T-cell (primary cell): ENCODE measurements around the gene ACOX3. TPM values are rescaled to one million over a fixed set of nuclear protein-coding genes. Genes with fewer than 3 reads are reported as not detected.

Experiments used
- ATAC-seq, 4 experiments: fragments of 200-7000 bp in 3 of 4; fragments of 150-1000 bp in 1 of 4; cut with Tn5 transposase; replicated peaks in 1 of 4; 1 replicate in 3 of 4; 2 replicates in 1 of 4; pipeline ENCODE4 v1.10.0; 2021; ENCODE audit warnings: moderate library complexity in 3 of 4, mild to moderate bottlenecking in 2 of 4, moderate number of reproducible peaks in 1 of 4
- CTCF ChIA-PET, 2 donors: fragments of 300-600 bp; sonication (Branson Sonifier 250); formaldehyde crosslinking; loops; one replicate each; lab custom pipeline; 2022; ENCODE audit warnings: antibody characterized with exemption in 2 of 2; lab: Charles Lee
- POLR2A ChIA-PET, 2 donors: fragments of 300-600 bp; sonication (Branson Sonifier 250); formaldehyde crosslinking; loops; one replicate each; lab custom pipeline; 2022; ENCODE audit warnings: antibody characterized with exemption in 2 of 2; lab: Charles Lee
- DNase-seq, 35 experiments: peaks; one replicate each; pipeline versions ENCODE4 v3.0.0 to v3.0.0-alpha.2; 2013 to 2023
- H3K27ac ChIP-seq: one replicate; pipeline ENCODE4 v1.5.1; 2013; ENCODE audit warnings: low read length
- H3K27me3 ChIP-seq, 2 experiments: replicated peaks in 1 of 2; 1 replicate in 1 of 2; 2 replicates in 1 of 2; pipeline versions ENCODE4 v1.6.1 to v1.7.0; 2013; ENCODE audit warnings: low read length in 1 of 2, mixed read lengths in 1 of 2; ENCODE audit not compliant: control insufficient read depth in 2 of 2, insufficient read depth in 2 of 2; ENCODE audit errors: extremely low read depth in 1 of 2
- H3K36me3 ChIP-seq, 2 donors: 1 replicate in 1 of 2; 2 replicates in 1 of 2; pipeline versions ENCODE4 v1.6.1 to v1.7.0; 2013; ENCODE audit warnings: low read length in 1 of 2; ENCODE audit not compliant: control insufficient read depth in 2 of 2, insufficient read depth in 1 of 2; ENCODE audit errors: extremely low read depth in 1 of 2
- H3K4me1 ChIP-seq, 2 experiments: 1 replicate in 1 of 2; 2 replicates in 1 of 2; pipeline versions ENCODE4 v1.6.1 to v1.7.0; 2013; ENCODE audit warnings: low read length in 2 of 2, mixed read lengths in 1 of 2; ENCODE audit not compliant: insufficient read depth in 2 of 2, control insufficient read depth in 1 of 2; ENCODE audit errors: extremely low read depth in 1 of 2
- H3K4me3 ChIP-seq, 2 donors: 1 replicate in 1 of 2; 2 replicates in 1 of 2; pipeline versions ENCODE4 v1.5.1 to v1.7.0; 2013; ENCODE audit warnings: mild to moderate bottlenecking in 2 of 2, low read length in 1 of 2, moderate library complexity in 1 of 2; ENCODE audit not compliant: control insufficient read depth in 1 of 2; ENCODE audit errors: extremely low read depth in 1 of 2
- H3K9me3 ChIP-seq: 2 replicates; pipeline ENCODE4 v1.7.0; 2013
- H3K27ac Mint-ChIP-seq, 2 donors: one replicate each; pipeline ENCODE4 v1.8.0; 2020 to 2021; ENCODE audit warnings: mild to moderate bottlenecking in 2 of 2, mixed read lengths in 2 of 2
- H3K27me3 Mint-ChIP-seq, 2 donors: one replicate each; pipeline ENCODE4 v1.8.0; 2021 to 2022; ENCODE audit warnings: mixed read lengths in 2 of 2
- H3K36me3 Mint-ChIP-seq: one replicate; pipeline ENCODE4 v1.8.0; 2021; ENCODE audit warnings: mixed read lengths
- H3K4me1 Mint-ChIP-seq, 3 donors: one replicate each; pipeline ENCODE4 v1.8.0; 2020 to 2022; ENCODE audit warnings: mixed read lengths in 3 of 3, mild to moderate bottlenecking in 1 of 3
- H3K4me3 Mint-ChIP-seq, 3 donors: one replicate each; pipeline ENCODE4 v1.8.0; 2020 to 2022; ENCODE audit warnings: mild to moderate bottlenecking in 3 of 3, mixed read lengths in 3 of 3, moderate library complexity in 3 of 3
- H3K9me3 Mint-ChIP-seq, 3 donors: one replicate each; pipeline ENCODE4 v1.8.0; 2020 to 2022; ENCODE audit warnings: mixed read lengths in 3 of 3
- WGBS: methylation state at CpG from one replicate; pipeline ENCODE4 v1.1.5; 2013; ENCODE audit warnings: missing lambda C conversion rate; ENCODE audit not compliant: insufficient coverage; 5-methylcytosine and 5-hydroxymethylcytosine counted together
- total RNA-seq, 35 experiments: library from RNA in 6 of 35; stranded (reverse) in 6 of 35; fragments of 120-200 nt in 1 of 35; gene quantifications; one replicate each; pipeline versions ENCODE4 v1.2.1 to v1.2.4 and lab custom pipeline; 2013 to 2026

Gene ACOX3
- total RNA-seq, 5 donors from 2014 or later (not counting 1 experiment from before 2014, with no cell fraction given) = 9.4 to 20.7 (median 15.8) TPM

DNA sequence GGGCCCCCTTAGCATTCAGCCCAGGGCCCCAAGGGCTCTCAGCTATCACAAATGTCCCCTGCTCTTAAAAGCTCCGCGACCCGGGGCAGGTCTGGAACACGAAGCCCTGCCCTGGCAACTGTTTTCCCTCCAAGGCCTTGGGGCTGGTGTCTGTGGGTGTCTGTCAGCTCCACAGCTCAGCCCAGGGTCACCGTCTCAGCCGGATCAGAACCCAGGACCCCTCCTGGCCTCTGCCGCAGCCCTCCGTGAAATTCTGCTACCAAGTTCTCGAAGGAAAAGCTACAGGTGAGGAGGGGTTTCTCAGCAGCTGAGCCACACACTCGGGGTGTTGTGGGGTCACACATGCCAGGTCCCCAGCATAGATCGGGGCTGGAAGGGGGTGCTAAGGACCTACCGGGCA, 61.2 kb downstream of the ACOX3 start:
- Mint-ChIP-seq H3K27ac (no peak overlapping the region), H3K27me3 (no peaks in the 10 kb centered on the region), H3K36me3 (peaks cover 3% of the 10 kb centered on the region), H3K9me3 (no peaks in the 10 kb centered on the region), H3K4me3 (no peak overlapping the region), H3K4me1 (no peaks in the 10 kb centered on the region)
- ChIA-PET CTCF (no interaction called here), POLR2A (no interaction called here)
- Histone ChIP-seq H3K4me1 (no peaks in the 10 kb centered on the region), H3K4me3 (no peak overlapping the region), H3K27ac (no peak overlapping the region), H3K9me3 (no peaks in the 10 kb centered on the region), H3K36me3 (peaks cover 11 to 15% of the 10 kb centered on the region in 2 donors), H3K27me3 (no peaks in the 10 kb centered on the region)
- DNase-seq = no peak
- WGBS = 100% methylated on average over 5 of the region's 12 CpGs
- no peak for ATAC-seq

GRCh38 chr4:8378776-8379175, 61.7 kb downstream of the ACOX3 start:
- ChIA-PET CTCF (no interaction called here), POLR2A (no interaction called here)
- ATAC-seq (no peak), DNase-seq (no peak)
- peaks cover 3% of the 10 kb centered on the region for H3K36me3 Mint-ChIP-seq
- no peaks in the 10 kb centered on the region for H3K4me1 ChIP-seq
- no peak overlapping the region for H3K27ac Mint-ChIP-seq
- peaks cover 6 to 12% of the 10 kb centered on the region in 2 donors for H3K36me3 ChIP-seq
- no peaks in the 10 kb centered on the region for H3K4me1 Mint-ChIP-seq
- no peaks in the 10 kb centered on the region for H3K9me3 Mint-ChIP-seq
- H3K27ac ChIP-seq = no peak overlapping the region
- H3K27me3 Mint-ChIP-seq = no peaks in the 10 kb centered on the region
- no peaks in the 10 kb centered on the region for H3K9me3 ChIP-seq
- WGBS = 93% methylated on average over 6 of the region's 9 CpGs
- no peaks in the 10 kb centered on the region for H3K27me3 ChIP-seq
- no peak overlapping the region for H3K4me3 ChIP-seq
- no peak overlapping the region for H3K4me3 Mint-ChIP-seq

- H3K36me3 ChIP-seq = peaks cover 6 to 11% of the 10 kb centered on the region in 2 donors
- H3K4me1 ChIP-seq = no peaks in the 10 kb centered on the region
- 86% methylated on average over 4 of the region's 17 CpGs for WGBS
- ChIA-PET POLR2A (no interaction called here), CTCF (no interaction called here)
- Mint-ChIP-seq H3K9me3 (no peaks in the 10 kb centered on the region), H3K27ac (no peak overlapping the region), H3K36me3 (peaks cover 8% of the 10 kb centered on the region), H3K4me1 (no peaks in the 10 kb centered on the region), H3K27me3 (no peaks in the 10 kb centered on the region), H3K4me3 (no peak overlapping the region)
- H3K4me3 ChIP-seq = no peak overlapping the region
- no peaks in the 10 kb centered on the region for H3K27me3 ChIP-seq
- no peak overlapping the region for H3K27ac ChIP-seq
- ATAC-seq (no peak), DNase-seq (no peak)
- no peaks in the 10 kb centered on the region for H3K9me3 ChIP-seq
Observed at GRCh38 chr4:8378101-8378724, 62.3 kb downstream of the ACOX3 start.

DNA sequence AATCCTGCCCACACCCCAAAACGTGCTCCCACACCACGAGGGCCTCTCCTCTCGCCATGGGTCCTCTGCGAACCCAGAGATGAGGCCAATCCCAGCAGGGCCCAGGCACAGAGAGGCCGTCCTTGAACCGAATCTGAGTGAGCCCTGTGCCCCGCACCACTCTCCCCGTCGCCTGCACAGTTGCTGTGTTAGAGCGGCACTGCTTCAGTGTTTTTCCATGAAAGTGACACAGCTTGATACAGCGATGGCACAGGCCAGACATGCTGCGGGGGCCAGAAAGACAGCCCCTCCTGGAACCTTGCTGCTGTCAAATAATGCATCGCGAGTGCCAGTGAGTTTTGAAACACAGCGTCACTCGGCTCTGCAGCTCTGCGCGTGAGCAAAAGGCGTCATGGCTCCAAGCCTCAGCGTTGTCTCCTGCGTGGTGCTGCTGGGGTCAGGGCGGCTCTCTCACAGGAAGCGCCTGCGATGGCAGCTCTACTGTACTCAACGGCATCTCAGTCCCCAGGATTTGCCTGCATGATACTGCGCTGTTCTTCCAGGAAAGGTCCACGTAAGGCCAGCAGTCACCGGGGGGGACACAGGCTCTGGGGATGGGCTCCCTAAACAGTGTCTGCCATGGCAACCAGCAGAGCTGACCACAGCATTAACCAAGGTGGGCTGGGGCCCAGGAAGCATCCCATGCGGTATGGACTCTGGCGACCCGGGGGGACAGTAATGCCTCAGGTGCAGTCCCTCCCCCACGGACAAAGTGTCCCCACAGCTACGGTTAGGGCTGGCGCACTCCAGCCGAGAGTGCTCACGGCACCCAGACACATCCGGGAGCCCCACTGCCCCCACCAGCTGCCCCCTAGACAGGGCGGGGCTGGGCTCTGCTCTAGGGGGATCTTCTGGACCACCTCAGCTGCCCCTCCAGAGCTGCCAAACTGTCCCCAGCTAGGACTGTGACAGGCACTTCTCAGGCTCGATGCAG, 63.1 kb downstream of the ACOX3 start:
- DNase-seq = no peak
- no peak for ATAC-seq
- no peak overlapping the region for H3K4me3 ChIP-seq
- H3K27me3 Mint-ChIP-seq = no peaks in the 10 kb centered on the region
- peaks cover 11% of the 10 kb centered on the region for H3K36me3 Mint-ChIP-seq
- H3K4me1 ChIP-seq = no peaks in the 10 kb centered on the region
- no peaks in the 10 kb centered on the region for H3K27me3 ChIP-seq
- no peak overlapping the region for H3K27ac Mint-ChIP-seq
- ChIA-PET CTCF (no interaction called here), POLR2A (no interaction called here)
- H3K36me3 ChIP-seq = peaks cover 6 to 11% of the 10 kb centered on the region in 2 donors
- no peaks in the 10 kb centered on the region for H3K4me1 Mint-ChIP-seq
- no peaks in the 10 kb centered on the region for H3K9me3 Mint-ChIP-seq
- H3K9me3 ChIP-seq = no peaks in the 10 kb centered on the region
- H3K27ac ChIP-seq = no peak overlapping the region
- no peak overlapping the region for H3K4me3 Mint-ChIP-seq
- WGBS = 93% methylated on average over 35 of the region's 39 CpGs

DNA sequence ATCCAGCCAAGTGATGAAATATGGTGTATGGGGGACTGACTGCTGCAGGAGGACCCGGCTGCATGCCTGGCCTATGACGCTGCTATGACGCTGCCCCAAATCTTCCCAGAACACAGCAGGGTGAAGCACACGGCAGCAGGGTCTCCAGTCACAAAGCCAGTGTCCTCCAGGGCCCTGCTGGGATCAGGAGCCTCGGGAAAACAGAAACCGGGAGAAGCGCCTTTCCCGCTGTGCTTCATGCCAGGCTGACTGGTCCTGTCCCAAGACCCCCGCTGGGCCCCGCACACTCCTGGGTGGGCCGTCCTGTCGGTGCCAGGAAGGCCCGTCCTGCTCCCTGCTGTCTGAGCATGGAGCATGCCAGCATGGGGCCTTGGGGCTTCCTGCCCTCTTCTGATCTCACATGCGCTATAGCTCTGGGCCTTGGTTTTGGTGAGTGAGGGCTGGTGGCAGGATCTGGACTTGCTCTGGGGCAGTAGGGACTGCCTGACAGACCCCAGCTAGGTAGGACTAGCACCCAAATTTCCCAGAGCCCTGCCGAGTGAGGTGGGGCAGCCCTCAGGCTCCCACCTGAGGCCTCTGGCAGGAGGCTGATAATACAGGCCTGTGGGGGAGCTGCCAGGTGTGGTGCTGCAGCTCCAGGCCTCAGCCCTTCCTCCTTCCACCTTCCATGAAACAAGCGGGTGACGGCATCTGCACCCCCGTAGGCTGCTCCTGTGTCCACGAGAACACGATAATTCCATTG, 64.0 kb downstream of the ACOX3 start:
- Histone ChIP-seq H3K36me3 (peaks cover 6 to 7% of the 10 kb centered on the region in 2 donors), H3K9me3 (no peaks in the 10 kb centered on the region), H3K27ac (no peak overlapping the region), H3K4me1 (no peaks in the 10 kb centered on the region), H3K4me3 (no peak overlapping the region), H3K27me3 (no peaks in the 10 kb centered on the region)
- Mint-ChIP-seq H3K4me1 (no peaks in the 10 kb centered on the region), H3K9me3 (no peaks in the 10 kb centered on the region), H3K4me3 (no peak overlapping the region), H3K36me3 (peaks cover 12% of the 10 kb centered on the region), H3K27ac (no peak overlapping the region), H3K27me3 (no peaks in the 10 kb centered on the region)
- ChIA-PET CTCF (no interaction called here), POLR2A (no interaction called here)
- no peak for DNase-seq
- ATAC-seq = no peak
- WGBS = 94% methylated on average over 15 of the region's 20 CpGs

GRCh38 chr4:8374851-8375649, 65.5 kb downstream of the ACOX3 start:
- H3K36me3 ChIP-seq = peaks cover 2 to 7% of the 10 kb centered on the region in 2 donors
- DNase-seq = no peak

More at GRCh38 chr4:8374851-8375649, 65.5 kb downstream of the ACOX3 start:
- Mint-ChIP-seq H3K27me3 (no peaks in the 10 kb centered on the region), H3K4me3 (no peak overlapping the region), H3K4me1 (no peaks in the 10 kb centered on the region), H3K27ac (no peak overlapping the region), H3K9me3 (no peaks in the 10 kb centered on the region), H3K36me3 (peaks cover 11% of the 10 kb centered on the region)
- no peak for ATAC-seq
- POLR2A ChIA-PET = no interaction called here
- no peaks in the 10 kb centered on the region for H3K27me3 ChIP-seq
- no peaks in the 10 kb centered on the region for H3K9me3 ChIP-seq
- no peak overlapping the region for H3K4me3 ChIP-seq
- 93% methylated on average over 43 of the region's 49 CpGs for WGBS
- H3K27ac ChIP-seq = no peak overlapping the region
- no peaks in the 10 kb centered on the region for H3K4me1 ChIP-seq
- CTCF ChIA-PET = interaction anchor here in 1 of 2 donors (0.6 kb wide), 1 partner anchor 154 kb away, joined by 3 read pairs; no protein-coding TSS in a partner anchor
